Peyer's patch (tissue), 4 donors: Measurements from ENCODE around the gene RNPC3.

Experiments used
- CTCF ChIP-seq, 6 experiments: fragments of 450-650 bp in 4 of 6; fragments of 200-600 bp in 2 of 6; sonication (generic) in 1 of 6; IDR thresholded peaks; one replicate each; pipeline ENCODE4 v1.5.1; 2017 to 2019; ENCODE audit warnings: antibody characterized with exemption in 6 of 6, mild to moderate bottlenecking in 3 of 6, moderate library complexity in 1 of 6
- POLR2A ChIP-seq, 2 donors: fragments of 450-650 bp; IDR thresholded peaks; one replicate each; pipeline ENCODE4 v1.5.1; 2017; ENCODE audit warnings: antibody characterized with exemption in 2 of 2, mild to moderate bottlenecking in 2 of 2, moderate library complexity in 2 of 2

- no peak for TF ChIP-seq POLR2A (IDR thresholded peaks at IDR 0.05)
- TF ChIP-seq CTCF (IDR thresholded peaks at IDR 0.05), result no peak
Measured at GRCh38 chr1:103563056-103563455, 37.6 kb downstream of the RNPC3 start.
